ENCODE measurements around the gene DNAAF5.
"Not testable (repeated sequence)": the region's sequence is repeated elsewhere in the genome, so short reads cannot be mapped to it uniquely, and the experiment has no call there.

DNAAF5 gene

GRCh38 chr7:730501-731439 lies 4.3 kb downstream of the DNAAF5 start:
- no peak for DNase-seq

- DNase-seq, result no peak
Measured at GRCh38 chr7:731440-732085, 5.1 kb downstream of the DNAAF5 start.

- peak in 1 of 2 donors; percentile 8 for DNase-seq
Measured at GRCh38 chr7:732094-732541, 5.6 kb downstream of the DNAAF5 start.

GRCh38 chr7:732556-732955 lies 6.1 kb downstream of the DNAAF5 start:
- DNase-seq, result no peak

- no peak for DNase-seq
Measured at GRCh38 chr7:734214-734613, 7.7 kb downstream of the DNAAF5 start.

DNA sequence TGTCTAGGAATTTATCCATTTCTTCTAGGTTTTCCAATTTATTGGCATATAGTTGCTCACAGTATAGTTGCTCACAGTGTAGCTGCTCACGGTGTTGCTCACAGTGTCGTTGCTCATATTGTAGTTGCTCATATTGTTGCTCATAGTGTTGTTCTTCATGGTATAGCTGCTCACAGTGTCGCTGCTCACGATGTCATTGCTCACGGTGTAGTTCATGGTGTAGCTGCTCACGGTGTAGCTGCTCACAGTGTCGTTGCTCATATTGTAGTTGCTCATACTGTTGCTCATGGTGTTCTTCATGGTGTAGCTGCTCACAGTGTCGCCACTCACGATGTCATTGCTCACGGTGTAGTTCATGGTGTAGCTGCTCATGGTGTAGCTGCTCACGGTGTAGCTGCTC lies 8.3 kb downstream of the DNAAF5 start:
- DNase-seq, result no peak

GRCh38 chr7:738241-738640 lies 11.7 kb downstream of the DNAAF5 start:
- no peak for DNase-seq

DNA sequence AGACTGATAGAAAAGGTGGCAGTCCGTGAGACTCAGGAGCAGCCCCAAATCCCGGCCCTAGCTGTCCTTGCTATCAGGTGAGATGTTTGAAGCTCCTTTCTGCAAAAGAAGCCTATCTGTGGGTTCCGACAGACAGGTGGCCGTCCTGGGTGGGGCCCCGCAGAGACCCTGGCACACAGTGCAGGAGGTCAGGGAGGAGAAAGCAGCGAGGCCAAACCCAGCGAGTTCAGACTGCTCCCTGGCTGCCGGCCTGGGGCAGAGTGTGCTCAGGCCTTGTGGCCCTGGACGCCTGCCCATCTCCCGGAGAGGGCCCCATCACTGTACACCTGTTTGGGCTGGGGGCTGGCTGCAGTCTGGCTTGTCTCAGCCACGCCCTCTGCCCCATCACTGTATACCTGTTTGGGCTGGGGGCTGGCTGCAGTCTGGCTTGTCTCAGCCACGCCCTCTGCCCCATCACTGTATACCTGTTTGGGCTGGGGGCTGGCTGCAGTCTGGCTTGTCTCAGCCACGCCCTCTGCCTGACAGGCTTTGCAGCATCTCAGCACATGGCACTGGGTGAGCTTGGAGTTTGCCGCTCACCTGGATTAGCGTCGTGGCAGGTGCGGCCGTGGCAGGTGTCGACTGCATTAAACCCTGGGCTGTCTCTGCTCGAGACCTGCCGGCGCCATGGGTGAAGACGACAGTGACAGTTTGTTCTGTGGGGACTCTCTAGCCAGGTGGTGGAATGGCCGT lies 12.4 kb downstream of the DNAAF5 start:
- no peak for DNase-seq

GRCh38 chr7:739455-739982 lies 13.0 kb downstream of the DNAAF5 start:
- DNase-seq, result no peak

DNA sequence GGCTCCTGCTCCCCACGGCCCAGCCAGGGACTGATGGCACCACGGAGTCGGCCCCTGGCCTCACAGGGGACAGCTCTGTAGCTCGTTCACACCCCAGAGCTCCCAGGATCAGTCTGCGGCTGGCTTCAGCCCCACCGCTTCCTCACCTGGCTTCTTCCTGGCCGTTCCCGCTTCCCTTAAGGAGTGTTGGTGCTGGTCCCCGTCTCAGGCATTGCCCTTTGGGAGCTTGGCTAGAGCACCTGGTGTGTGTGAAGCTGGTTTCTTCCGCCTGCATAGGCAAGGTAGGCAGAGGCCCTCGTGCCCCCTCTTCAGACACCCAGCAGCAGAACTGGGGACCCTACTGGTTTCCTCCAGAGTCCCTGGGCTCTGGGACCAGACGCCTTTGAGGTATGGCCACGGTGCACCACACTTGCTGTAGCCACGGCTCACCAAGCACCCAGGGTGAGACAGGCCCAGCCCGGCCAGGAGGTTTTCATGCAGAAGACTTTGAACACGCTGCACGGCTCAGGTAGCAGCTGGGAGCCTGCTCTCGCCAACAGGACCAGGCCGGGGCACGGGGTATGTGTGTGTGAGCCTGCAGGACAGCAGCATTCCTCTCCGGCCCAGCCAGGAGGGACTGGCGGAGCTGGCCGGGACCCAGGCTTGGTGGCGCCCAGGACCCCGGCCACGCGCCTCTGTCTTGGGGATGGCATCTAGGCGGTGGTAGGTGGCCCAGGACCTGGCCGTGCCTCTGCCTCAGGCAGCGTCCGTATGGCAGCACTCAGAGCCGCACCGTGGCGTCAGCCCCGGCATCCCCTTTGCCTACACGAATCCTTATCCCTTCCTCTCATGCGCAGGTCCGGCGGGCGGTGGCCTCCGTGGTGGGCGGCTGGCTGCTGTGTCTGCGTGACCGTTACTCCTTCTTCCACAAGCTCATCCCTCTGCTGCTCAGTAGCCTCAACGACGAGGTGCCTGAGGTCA lies 13.8 kb downstream of the DNAAF5 start:
- no peak for DNase-seq

GRCh38 chr7:741191-741671 lies 14.7 kb downstream of the DNAAF5 start:
- DNase-seq, result no peak

DNA sequence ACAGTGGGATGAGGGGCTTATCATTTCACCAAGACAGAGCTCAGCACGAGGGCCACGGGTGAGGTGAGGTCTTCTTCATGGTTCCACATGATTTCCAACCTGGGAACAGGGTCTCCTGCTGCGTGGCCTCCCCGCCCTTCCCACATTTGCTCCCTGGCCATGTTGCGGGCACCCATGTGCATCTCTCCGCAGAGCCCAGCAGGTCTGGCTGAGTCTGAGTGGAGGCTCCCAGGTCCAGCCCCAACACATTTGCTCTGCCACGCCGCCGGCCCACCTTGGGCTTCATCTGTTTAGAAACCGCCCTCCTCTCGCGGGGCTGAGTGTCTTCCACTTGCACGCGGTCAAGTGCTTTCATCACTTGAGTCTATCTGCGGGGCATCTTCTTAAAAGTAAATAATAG lies 15.4 kb downstream of the DNAAF5 start:
- no peak for DNase-seq

DNA sequence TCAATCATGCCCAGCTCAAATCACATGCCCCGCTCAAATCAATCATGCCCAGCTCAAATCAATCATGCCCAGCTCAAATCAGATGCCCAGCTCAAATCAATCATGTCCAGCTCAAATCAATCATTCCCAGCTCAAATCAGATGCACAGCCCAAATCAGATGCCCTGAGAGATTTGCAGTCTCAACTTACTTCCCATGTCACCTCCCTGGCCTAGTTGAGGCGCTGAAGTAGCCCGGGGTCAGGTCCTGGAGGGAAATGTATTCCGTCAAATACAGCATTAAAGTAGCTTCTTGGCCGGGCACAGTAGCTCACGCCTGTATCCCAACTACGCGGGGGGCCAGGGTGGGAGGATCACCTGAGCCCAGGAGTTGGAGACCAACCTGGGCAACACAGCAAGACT lies 16.3 kb downstream of the DNAAF5 start:
- no peak for DNase-seq

DNA sequence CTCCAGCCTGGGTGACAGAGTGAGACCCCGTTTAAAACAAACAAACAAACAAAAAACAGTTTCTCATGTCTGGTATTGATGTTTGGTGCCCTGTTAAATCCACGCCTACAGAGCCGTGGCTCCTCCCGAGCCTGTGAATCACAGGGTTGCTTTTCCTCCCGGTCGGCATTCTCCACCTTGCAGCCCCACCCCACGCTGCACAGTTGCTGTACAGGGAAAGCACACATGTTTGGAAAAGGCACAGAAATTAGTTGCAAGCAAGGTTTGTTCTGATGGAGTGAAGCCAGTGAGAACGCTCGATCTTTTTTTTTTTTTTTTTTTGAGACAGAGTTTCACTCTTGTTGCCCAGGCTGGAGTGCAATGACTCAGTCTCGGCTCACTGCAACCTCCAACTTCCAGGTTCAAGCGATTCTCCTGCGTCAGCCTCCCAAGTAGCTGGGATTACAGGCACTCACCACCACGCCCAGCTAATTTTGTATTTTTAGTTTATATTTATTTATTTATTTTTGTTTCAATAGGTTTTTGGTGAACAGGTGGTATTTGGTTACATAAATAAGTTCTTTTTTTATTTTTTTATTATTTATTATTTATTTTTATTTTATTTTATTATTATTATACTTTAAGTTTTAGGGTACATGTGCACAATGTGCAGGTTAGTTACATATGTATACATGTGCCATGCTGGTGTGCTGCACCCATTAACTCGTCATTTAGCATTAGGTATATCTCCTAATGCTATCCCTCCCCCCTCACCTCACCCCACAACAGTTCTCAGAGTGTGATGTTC lies 17.0 kb downstream of the DNAAF5 start:
- DNase-seq, result not testable (repeated sequence)

DNA sequence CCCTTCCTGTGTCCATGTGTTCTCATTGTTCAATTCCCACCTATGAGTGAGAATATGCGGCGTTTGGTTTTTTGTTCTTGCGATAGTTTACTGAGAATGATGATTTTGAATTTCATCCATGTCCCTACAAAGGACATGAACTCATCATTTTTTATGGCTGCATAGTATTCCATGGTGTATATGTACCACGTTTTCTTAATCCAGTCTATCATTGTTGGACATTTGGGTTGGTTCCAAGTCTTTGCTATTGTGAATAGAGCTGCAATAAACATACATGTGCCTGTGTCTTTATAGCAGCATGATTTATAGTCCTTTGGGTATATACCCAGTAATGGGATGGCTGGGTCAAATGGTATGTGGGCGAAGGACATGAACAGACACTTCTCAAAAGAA lies 17.6 kb downstream of the DNAAF5 start:
- not testable (repeated sequence) for DNase-seq

GRCh38 chr7:744854-745430 lies 18.4 kb downstream of the DNAAF5 start:
- DNase-seq, result no peak

DNA sequence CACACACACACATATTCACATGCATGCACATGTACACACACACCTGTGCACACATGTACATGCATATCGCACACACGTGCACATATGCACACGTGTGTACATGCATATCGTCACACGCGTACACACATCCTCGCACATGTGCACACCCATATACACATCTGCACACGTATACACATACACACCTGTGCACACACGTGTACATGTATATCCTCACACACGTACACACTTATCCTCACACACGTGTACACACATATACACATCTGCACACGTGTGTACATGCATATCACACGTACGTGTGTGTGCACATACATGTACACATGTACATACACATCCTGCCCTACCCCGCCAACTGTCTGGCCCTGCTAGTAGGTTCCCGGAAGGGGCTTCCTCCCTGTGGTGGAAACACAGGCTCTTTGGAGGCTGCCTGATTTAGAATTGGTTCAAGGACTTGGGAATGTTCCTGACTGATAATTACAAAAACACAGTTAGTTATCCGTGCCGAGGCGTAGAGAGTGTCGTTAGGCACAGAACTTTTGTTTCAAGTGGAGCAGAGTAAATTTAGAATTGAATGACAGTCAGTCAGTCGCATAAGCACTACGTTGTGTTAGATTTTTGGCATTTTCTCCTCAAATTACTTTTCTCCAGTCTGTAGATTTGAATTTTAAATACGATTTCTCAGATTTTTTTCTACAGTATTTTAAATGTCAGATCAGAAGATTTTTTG lies 19.1 kb downstream of the DNAAF5 start:
- no peak for DNase-seq

DNA sequence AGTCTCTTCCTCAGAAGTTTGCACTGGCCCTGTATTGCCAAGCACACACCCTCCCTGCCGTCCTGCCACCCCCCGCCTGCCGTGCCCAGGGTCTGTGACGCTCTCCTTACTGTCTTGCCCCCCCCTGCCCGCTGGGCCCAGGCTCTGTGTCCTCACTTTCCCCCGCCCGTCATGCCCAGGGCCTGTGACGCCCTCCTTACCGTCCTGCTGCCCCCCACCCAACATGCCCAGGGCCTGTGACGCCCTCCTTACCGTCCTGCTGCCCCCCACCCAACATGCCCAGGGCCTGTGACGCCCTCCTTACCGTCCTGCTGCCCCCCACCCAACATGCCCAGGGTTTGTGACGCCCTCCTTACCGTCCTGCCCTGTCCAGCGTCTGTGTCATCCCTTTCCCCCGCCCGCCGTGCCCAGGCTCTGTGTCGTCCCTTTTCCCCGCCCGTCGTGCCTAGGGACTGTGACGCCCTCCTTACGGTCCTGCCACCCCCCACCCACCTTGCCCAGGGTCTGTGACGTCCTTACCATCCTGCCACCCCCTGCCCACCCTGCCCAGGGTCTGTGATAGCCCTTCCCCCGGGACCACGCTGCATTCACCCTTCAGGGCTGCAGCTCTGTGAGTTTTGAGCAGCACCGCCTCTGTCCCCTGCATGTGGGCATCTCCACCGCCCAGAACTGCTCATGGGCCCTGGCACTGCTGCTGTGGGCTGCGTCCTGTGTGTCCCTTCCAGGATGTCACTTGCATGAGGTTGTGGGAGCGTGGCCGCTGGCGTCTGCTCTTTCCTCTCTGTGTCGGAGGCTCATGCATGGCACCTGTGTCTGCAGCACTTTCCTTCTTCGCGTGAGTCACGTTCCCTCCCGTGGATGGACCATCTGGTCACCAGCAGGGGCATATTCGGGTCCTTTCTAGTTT lies 19.9 kb downstream of the DNAAF5 start:
- no peak for DNase-seq

DNA sequence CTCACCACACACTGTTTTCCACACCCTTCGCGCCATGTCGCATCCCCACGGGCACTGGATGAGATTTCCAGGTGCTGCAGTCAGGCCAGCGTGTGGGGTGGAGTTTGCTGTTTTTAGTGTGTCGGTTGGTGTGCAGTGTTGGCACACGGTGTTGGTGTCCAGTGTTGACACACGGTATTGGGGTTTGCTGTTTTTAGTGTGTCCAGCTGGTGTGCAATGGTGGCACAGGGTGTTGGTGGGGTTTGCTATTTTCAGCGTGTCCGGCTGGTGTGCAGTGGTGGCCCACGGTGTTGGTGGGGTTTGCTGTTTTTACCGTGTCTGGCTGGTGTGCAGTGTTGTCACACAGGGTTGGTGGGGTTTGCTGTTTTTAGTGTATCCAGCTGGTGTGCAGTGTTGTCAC lies 20.7 kb downstream of the DNAAF5 start:
- no peak for DNase-seq
